Vagina (tissue), 2 donors: ENCODE data around the gene PARK7. TPM values are rescaled to one million over a fixed set of nuclear protein-coding genes. Genes with fewer than 3 reads are reported as not detected.
A peak's percentile ranks its signal among the peaks of the same experiment; 100 is the strongest.

Experiments
- DNase-seq, 2 donors: peaks; one replicate each; pipeline ENCODE4 v3.0.0-alpha.2; 2017; ENCODE audit errors: extremely low spot score in 2 of 2
- H3K27ac ChIP-seq: fragments of 200-600 bp; sonication (generic); one replicate; pipeline ENCODE4 v1.5.1; 2019
- H3K27me3 ChIP-seq: fragments of 200-600 bp; sonication (generic); one replicate; pipeline ENCODE4 v1.5.1; 2019
- H3K36me3 ChIP-seq, 2 donors: fragments of 200-600 bp; sonication (generic); one replicate each; pipeline ENCODE4 v1.5.1; 2017 to 2019
- H3K4me1 ChIP-seq: fragments of 200-600 bp; sonication (generic); one replicate; pipeline ENCODE4 v1.5.1; 2019
- H3K4me3 ChIP-seq, 2 donors: fragments of 200-600 bp; sonication (generic); 1 replicate in 1 of 2; 2 replicates in 1 of 2; pipeline ENCODE4 v1.5.1; 2016 to 2019
- H3K9me3 ChIP-seq: fragments of 200-600 bp; sonication (generic); one replicate; pipeline ENCODE4 v1.5.1; 2019
- CTCF ChIP-seq, 3 experiments: fragments of 450-650 bp in 2 of 3; fragments of 200-600 bp in 1 of 3; sonication (generic) in 1 of 3; IDR thresholded peaks; one replicate each; pipeline ENCODE4 v1.5.1; 2017 to 2019; ENCODE audit warnings: antibody characterized with exemption in 3 of 3, mild to moderate bottlenecking in 2 of 3, moderate library complexity in 2 of 3
- POLR2A ChIP-seq, 2 donors: fragments of 450-650 bp; IDR thresholded peaks; one replicate each; pipeline ENCODE4 v1.6.1; 2017; ENCODE audit warnings: antibody characterized with exemption in 2 of 2, mild to moderate bottlenecking in 2 of 2, moderate library complexity in 2 of 2
- POLR2AphosphoS5 ChIP-seq, 2 donors: sonication (generic); formaldehyde crosslinking; IDR thresholded peaks; one replicate each; pipeline ENCODE4 v1.9.0; 2017; ENCODE audit warnings: antibody characterized with exemption in 2 of 2, mild to moderate bottlenecking in 2 of 2, low read depth in 1 of 2; ENCODE audit not compliant: insufficient read depth in 1 of 2
- intact Hi-C: fragments of 100-400 bp; cut with DNase I; formaldehyde crosslinking; loops from one replicate; pipeline ENCODE4 v1.15.1; 2023
- total RNA-seq: library from RNA; depleted of rRNA; stranded (reverse); fragments of >200 nt; gene quantifications from one replicate; pipeline ENCODE4 v1.2.3, GENCODE V29; 2016

PARK7 gene
- total RNA-seq, 1 donor from 2014 or later = 119 TPM

GRCh38 chr1:8023995-8024313 is 62.4 kb downstream of the PARK7 start:
- Histone ChIP-seq H3K4me3 (peak overlapping the region; percentile 69 to 93), H3K4me1 (peaks cover 71% of the 10 kb centered on the region), H3K36me3 (no peaks in the 10 kb centered on the region), H3K27me3 (no peaks in the 10 kb centered on the region), H3K9me3 (no peaks in the 10 kb centered on the region), H3K27ac (peak overlapping the region; percentile 60)
- DNase-seq = no peak
- TF ChIP-seq POLR2AphosphoS5 (IDR thresholded peaks at IDR 0.05; ENCODE audit: insufficient read depth in 1 of 2, low read depth in 1 of 2) (no peak), POLR2A (IDR thresholded peaks at IDR 0.05) (no peak), CTCF (IDR thresholded peaks at IDR 0.05) (no peak)
- intact Hi-C loops = no loop called here

DNA sequence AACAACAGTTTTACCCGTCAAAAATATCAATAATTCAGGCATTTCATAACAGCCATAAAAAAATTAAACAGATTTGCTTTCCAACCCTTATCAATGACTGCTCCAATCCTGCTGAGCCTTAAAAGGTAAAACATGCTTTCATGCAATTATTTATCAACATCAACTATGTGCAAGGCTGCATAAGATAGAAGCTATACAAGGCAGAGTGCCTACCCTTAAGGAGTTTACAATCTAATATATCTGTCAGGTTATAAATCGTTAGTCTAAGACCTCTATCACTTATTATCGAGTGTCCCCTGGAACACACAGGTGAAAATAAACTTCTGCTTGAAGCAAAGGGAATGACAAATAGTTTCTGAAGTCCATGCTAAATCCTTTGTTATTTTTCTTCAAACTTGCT is 62.8 kb downstream of the PARK7 start:
- TF ChIP-seq POLR2A (IDR thresholded peaks at IDR 0.05) = no peak
- no peak for TF ChIP-seq POLR2AphosphoS5 (IDR thresholded peaks at IDR 0.05; ENCODE audit: insufficient read depth in 1 of 2, low read depth in 1 of 2)
- no peak for TF ChIP-seq CTCF (IDR thresholded peaks at IDR 0.05)
- H3K27ac ChIP-seq = peak overlapping the region; percentile 94
- DNase-seq = no peak
- no peaks in the 10 kb centered on the region for H3K27me3 ChIP-seq
- H3K9me3 ChIP-seq = no peaks in the 10 kb centered on the region
- H3K36me3 ChIP-seq = no peaks in the 10 kb centered on the region
- intact Hi-C loops = no loop called here
- H3K4me1 ChIP-seq = peaks cover 70% of the 10 kb centered on the region
- peak overlapping the region; percentile 69 to 93 for H3K4me3 ChIP-seq

- DNase-seq = no peak
- Histone ChIP-seq H3K9me3 (no peaks in the 10 kb centered on the region), H3K4me1 (peaks cover 70% of the 10 kb centered on the region), H3K27me3 (no peaks in the 10 kb centered on the region), H3K4me3 (peak overlapping the region; percentile 69 to 93), H3K36me3 (no peaks in the 10 kb centered on the region), H3K27ac (peak overlapping the region; percentile 94)
- intact Hi-C loops = loop anchor here (5.0 kb wide), 1 partner anchor 292 kb away; the partner anchor contains the start of gene SLC45A1
- TF ChIP-seq POLR2AphosphoS5 (IDR thresholded peaks at IDR 0.05; ENCODE audit: insufficient read depth in 1 of 2, low read depth in 1 of 2) = peak; percentile 30 to 59
- no peak for TF ChIP-seq POLR2A (IDR thresholded peaks at IDR 0.05)
- no peak for TF ChIP-seq CTCF (IDR thresholded peaks at IDR 0.05)
Observed at GRCh38 chr1:8025061-8025670, 63.7 kb downstream of the PARK7 start.

DNA sequence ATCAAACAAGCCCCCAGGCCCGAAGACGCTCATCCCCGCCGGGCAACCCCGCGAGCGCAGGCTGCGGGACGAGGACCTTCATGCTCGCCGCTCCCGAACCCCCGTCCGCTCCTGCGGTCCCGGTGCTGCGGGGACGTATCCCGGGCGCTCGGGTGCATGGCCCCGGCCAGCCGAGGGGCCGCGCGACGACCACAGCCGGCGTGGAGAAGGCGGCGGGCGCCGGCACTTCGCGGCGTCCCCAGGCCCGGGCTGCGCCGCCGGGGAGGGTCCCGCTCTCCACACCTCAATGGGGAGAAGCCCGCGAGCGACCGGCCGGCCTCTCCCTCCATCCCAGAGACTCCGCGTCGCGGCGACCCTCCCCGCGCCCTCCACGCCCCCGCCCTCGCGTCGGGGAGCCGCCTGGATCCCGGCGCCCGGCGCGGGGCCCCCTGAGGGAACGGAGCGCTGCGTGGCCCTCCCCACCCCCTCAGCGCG is 64.2 kb downstream of the PARK7 start:
- peaks cover 66% of the 10 kb centered on the region for H3K4me1 ChIP-seq
- no peaks in the 10 kb centered on the region for H3K36me3 ChIP-seq
- H3K27ac ChIP-seq = peak overlapping the region; percentile 94
- H3K9me3 ChIP-seq = no peaks in the 10 kb centered on the region
- H3K27me3 ChIP-seq = no peaks in the 10 kb centered on the region
- TF ChIP-seq POLR2AphosphoS5 (IDR thresholded peaks at IDR 0.05; ENCODE audit: insufficient read depth in 1 of 2, low read depth in 1 of 2) (no peak), POLR2A (IDR thresholded peaks at IDR 0.05) (no peak), CTCF (IDR thresholded peaks at IDR 0.05) (no peak)
- H3K4me3 ChIP-seq = peak overlapping the region; percentile 69 to 93
- no peak for DNase-seq
- intact Hi-C loops = loop anchor here (5.0 kb wide), 1 partner anchor 292 kb away; the partner anchor contains the start of gene SLC45A1
